ENCODE results near the gene SLC25A42.

SLC25A42 gene

GRCh38 chr19:19074196-19074882 is 10.5 kb downstream of the SLC25A42 start:
- TF ChIP-seq CTCF (IDR thresholded peaks at IDR 0.05; ENCODE audit: low read depth, low read length): no peak
- no peak overlapping the region for H3K4me3 ChIP-seq (ENCODE audit: low read depth, low read length)

GRCh38 chr19:19075126-19075525 is 11.3 kb downstream of the SLC25A42 start:
- no peak for TF ChIP-seq CTCF (IDR thresholded peaks at IDR 0.05; ENCODE audit: low read depth, low read length)

GRCh38 chr19:19076476-19076875 is 12.7 kb downstream of the SLC25A42 start:
- H3K4me3 ChIP-seq (ENCODE audit: low read depth, low read length): no peak overlapping the region
- no peak for TF ChIP-seq CTCF (IDR thresholded peaks at IDR 0.05; ENCODE audit: low read depth, low read length)

More at GRCh38 chr19:19075126-19075525, 11.3 kb downstream of the SLC25A42 start:
- no peak overlapping the region for H3K4me3 ChIP-seq (ENCODE audit: low read depth, low read length)

GRCh38 chr19:19077103-19077502 is 13.3 kb downstream of the SLC25A42 start:
- TF ChIP-seq CTCF (IDR thresholded peaks at IDR 0.05; ENCODE audit: low read depth, low read length): no peak
- no peak overlapping the region for H3K4me3 ChIP-seq (ENCODE audit: low read depth, low read length)

GRCh38 chr19:19078801-19079200 is 15.0 kb downstream of the SLC25A42 start:
- no peak for TF ChIP-seq CTCF (IDR thresholded peaks at IDR 0.05; ENCODE audit: low read depth, low read length)

GRCh38 chr19:19079571-19079970 is 15.8 kb downstream of the SLC25A42 start:
- TF ChIP-seq CTCF (IDR thresholded peaks at IDR 0.05; ENCODE audit: low read depth, low read length): no peak
- no peak overlapping the region for H3K4me3 ChIP-seq (ENCODE audit: low read depth, low read length)

More at GRCh38 chr19:19078801-19079200, 15.0 kb downstream of the SLC25A42 start:
- no peak overlapping the region for H3K4me3 ChIP-seq (ENCODE audit: low read depth, low read length)

- no peak for TF ChIP-seq CTCF (IDR thresholded peaks at IDR 0.05; ENCODE audit: low read depth, low read length)
- H3K4me3 ChIP-seq (ENCODE audit: low read depth, low read length): no peak overlapping the region
Observed at GRCh38 chr19:19081642-19082151, 17.9 kb downstream of the SLC25A42 start.

Measured in WI38 (cell line).